ENCODE data around the gene ZXDC.

The ZXDC gene

DNA sequence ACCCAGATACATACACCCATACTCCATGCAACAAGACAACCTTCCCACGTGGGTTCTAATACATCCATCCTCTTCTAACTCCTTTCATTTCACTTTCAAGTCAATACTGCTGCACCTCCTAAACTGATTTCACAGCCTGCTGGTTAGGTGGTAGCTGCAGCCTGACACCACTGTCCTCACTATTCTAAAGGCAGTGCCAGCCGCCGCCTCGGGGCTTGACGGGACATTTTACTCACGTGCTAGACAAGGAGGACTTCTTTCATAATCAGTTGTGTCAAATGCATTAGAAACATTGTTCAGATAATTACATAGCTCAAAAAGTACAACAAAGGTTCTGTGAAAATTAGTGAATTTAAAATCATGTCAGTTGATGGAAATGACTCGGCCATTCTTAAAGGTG lies 35.6 kb upstream of the ZXDC start:
- DNase-seq, result no peak

DNA sequence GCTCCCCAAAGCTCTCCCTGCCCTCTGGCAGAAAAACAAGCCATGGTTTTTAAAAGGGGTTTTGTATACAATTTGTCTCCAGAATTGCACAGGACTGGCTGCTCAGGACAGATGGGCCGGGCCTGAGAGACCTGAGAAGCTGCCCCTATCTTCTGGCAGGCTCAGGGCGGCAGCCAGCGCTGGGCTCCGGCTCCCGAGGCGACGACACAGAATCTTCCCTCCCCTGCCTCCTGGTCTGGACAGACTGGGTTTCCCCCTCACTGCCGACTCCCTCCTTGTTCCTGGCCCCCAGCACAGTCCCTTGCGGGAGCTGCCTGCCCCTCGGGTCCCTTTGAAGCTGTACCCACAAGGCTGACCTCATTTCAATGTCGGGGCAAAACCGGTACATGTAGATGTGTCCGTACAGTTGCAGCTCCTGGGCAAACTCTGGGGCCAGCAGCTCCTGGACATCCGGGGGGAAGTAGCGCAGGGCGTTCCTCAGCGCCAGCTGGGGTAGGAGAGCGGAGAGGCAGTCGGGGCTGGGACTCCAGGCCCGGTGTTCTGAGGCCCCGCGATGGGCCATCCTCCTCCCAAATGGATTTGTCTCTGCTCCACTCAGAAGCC lies 34.7 kb upstream of the ZXDC start:
- no peak for DNase-seq

DNA sequence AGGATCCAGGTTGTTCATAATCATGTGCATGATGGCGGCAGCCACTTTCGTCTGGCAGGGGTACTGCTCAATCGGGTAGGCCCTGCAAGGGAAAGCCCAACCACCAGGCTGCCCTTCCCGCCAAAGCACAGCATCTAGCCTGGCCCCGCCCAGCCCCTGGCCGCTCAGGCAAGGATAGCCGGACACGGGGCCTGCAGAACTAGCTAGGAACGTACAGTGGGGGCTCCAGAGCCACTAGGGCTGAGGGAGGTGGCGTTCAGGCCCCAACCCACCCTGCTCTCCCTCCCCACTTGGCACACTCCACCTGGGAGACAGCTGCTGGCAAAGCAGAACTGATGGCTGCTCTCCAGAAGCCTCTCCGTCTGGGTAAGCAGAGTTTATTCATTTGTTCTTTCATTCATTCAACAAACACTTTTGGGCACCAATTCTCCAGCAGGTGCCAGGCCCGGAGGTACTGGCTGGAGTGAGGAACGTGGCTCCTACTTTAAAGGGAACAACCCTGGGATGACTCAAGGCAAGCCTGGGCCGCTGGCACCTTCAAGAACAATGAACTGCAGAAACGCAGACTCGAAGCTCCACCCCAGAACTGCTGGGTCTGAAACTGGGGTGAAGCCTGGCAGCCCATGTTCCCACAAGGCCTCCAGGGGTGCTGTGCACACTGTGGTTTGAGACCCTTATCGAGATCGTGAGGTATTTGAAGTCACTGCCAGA lies 34.1 kb upstream of the ZXDC start:
- DNase-seq, result no peak

DNA sequence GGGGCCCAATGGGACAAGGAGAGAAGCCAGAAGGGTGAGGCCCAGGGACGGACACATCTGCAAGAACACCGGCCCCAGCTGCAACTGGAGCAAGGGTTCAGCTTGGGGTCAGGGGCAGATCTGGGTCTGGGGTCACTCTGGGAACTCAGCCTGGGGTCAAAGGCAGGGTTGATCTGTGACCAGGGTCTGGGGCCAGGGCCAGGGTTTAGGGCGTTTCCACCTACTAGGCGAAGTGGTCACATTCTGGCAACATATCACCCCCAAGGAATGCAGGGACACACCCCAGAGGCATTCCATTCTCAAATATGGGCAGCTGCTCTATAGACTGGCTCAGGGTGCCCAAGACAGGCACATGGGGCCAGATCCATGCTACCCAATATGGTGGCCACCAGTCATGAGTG lies 32.9 kb upstream of the ZXDC start:
- DNase-seq, result no peak

DNA sequence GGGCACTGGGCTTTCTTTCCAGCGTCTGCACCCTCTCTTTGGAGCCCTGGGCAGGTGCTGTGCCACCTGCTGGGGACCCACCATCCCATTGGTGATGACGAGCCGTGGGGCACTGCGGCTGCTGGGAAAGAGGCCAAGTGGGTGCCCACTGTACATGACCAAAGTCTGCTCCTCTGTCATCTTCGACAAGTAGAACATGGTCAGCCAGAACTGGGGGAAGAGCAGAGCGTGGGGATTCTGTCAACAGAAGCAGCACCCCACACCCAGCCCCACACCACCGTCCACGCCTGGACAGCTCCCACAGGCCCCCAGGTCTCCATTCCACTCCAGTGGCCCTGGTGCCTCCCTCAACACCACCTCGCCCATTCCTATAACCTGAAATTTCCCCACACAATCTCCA lies 32.2 kb upstream of the ZXDC start:
- DNase-seq, result no peak

DNA sequence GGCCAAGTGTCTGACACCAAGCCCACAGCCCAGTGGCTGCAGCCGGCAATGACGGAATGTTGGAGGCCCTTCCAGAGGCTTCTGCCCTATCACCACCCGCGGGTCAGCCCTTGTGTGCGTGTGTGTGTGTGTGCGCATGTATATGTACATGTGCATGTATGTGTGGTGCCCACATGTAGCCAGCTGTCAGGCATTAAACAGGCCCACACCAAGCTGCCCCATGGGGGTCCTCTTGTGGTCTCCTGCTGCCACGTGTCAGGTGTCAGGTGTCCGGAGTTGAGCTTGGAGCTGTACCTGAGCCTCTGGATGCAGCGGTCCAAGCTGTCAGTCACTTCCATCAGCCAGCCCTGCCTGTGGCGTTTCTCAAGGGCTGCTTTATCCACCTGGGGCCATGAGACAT lies 28.0 kb upstream of the ZXDC start:
- no peak for DNase-seq

DNA sequence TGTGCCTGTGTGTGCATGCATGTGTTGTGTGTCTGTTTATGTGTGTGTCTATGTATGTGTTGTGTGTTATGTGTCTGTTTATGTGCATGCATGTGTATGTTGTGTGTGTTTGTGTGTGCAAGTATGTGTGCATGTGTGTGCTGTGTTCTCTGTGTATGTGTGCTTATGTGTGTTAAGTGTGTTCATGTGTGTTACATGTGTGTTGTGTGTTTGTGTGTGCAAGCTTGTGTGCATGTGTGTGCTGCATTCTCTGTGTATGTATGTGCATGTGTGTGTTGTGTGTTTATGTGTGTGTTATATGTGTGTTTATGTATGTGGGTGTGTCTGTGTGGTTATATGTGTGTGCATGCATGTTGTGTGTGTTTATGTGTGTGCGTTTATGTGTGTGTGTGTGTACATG lies 27.0 kb upstream of the ZXDC start:
- DNase-seq, result no peak

DNA sequence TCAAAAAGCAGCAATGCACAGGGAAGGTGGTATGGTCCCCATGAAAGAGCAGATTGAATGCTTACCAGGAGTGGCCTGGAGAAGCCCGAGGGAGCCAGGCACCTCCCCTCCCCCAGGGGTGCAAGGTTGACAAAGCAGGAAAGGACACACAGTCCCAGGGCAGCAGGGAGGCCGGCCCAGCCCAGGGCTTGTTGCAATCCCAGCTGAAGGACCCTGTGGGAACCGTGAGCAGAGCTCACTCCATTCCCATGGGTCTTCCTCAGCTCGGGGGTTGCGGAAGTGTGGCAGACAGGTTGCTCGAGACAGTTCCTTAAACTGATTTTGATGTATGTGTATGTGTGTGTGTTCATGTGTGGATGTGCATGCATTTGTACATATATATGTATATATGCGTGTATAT lies 26.0 kb upstream of the ZXDC start:
- DNase-seq, result no peak

DNA sequence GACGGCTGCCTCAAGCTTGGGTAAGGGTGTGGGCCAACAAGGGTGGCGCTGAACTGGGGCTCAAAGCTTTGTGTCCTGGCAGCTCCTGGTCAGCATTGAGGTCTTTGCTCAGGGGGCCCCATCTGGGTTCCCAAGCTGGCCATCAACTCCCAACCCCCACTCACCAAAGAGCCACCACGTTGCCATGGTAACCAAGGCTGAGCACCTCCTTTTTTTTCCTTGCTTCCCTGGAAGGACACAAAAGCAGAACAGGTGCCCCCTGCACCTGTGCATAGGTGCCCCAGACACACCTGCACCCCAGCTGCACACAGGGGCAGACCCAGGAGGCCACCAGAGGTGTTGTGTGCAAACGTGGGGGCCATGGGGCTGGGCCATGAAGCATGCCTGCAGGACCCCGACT lies 25.4 kb upstream of the ZXDC start:
- no peak for DNase-seq

DNA sequence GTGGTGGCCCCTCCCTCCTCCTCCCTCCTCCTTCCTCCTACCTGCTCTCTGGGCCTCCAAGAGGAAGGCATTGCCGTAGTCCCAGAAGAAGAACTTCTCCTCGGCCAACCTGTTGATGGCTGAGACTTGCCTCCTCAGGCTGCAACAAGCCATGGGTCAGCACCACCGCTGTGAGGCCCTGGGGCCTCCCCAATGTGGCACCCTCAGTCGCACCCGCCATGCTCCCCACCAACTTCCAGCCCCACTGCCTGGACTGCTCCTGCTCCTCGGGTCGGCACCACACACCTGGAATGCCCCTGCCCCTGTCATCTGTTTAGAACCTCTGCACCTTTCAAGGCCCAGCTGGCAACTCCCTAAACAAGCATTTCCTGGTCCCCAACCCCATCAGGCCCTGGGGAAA lies 24.3 kb upstream of the ZXDC start:
- DNase-seq, result no peak

DNA sequence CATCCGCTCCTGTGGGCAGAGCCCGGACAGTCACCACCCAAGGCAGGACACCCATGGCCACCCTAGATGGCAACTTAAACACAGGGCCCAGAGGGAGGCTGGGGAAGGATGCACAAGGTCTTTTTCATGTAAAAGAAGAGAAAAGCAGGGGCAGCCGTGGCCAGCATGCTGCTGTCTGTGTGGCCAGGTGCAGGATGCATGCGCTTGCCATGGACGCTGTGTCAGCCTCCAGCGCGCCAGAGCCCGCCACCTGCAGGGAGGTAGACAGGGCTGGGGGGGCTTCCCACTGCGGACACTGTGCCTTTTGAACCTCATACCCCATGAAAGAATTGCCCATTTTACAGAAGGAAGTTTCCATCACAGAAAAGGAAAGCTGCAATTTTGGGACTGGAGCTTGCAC lies 23.7 kb upstream of the ZXDC start:
- DNase-seq, result no peak

DNA sequence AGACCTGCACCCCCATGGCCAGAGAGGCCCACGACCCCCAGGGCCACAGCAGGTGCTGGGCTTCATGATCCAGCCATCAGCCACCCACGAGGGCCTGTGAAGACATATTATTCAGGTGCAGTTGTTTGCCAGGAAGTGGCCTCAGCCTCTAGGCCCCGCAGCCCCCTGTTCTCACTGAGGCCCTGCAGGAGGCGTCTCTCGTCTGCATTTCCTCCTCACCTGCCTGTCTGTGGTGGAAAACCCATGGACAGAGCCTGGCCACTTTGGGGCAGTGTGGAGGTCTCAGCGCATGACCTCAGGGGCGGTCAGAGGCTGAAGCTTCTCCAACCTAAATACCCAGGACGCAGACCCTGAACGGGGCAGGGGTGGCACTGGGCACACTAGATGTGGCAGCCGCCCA lies 23.2 kb upstream of the ZXDC start:
- DNase-seq, result no peak

DNA sequence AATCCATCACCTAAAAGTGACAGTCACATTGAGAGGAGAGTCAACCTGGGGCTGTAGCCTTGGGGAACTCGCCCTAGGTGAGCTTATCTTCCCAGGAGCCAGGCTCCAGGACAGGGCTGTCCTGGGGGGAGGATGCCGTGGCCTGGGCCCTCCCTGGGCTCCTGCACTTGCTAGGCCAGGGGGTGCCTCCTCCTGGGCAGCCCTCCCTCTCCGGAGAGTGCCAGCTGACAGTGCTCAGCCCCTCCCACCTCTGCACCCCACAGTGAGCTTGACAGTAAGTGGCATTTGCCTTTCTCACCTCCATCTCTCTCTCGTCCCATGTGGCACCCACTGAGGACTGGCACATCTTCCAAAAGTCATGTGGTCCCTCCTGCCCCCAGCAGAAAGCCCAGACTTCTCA lies 22.8 kb upstream of the ZXDC start:
- no peak for DNase-seq

DNA sequence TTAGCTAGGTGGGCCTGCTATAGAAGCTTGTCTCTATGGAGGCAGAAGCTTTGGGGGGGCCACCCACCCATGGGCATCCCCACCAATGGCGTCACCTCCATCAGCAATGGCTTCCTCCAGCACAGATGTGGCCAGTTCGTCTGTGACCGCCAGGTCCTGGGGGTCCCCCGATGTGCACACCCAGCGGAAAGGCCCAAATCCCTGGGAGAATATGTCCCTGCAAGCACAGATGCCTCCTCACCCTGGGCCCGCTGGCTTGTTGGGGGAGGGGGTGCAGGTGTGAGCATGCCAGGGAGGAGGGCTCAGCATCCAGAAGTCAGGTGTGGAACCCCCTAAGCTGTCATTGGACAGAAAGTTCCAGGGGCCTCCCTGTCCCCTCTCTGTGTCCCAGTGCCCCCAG lies 22.3 kb upstream of the ZXDC start:
- no peak for DNase-seq

DNA sequence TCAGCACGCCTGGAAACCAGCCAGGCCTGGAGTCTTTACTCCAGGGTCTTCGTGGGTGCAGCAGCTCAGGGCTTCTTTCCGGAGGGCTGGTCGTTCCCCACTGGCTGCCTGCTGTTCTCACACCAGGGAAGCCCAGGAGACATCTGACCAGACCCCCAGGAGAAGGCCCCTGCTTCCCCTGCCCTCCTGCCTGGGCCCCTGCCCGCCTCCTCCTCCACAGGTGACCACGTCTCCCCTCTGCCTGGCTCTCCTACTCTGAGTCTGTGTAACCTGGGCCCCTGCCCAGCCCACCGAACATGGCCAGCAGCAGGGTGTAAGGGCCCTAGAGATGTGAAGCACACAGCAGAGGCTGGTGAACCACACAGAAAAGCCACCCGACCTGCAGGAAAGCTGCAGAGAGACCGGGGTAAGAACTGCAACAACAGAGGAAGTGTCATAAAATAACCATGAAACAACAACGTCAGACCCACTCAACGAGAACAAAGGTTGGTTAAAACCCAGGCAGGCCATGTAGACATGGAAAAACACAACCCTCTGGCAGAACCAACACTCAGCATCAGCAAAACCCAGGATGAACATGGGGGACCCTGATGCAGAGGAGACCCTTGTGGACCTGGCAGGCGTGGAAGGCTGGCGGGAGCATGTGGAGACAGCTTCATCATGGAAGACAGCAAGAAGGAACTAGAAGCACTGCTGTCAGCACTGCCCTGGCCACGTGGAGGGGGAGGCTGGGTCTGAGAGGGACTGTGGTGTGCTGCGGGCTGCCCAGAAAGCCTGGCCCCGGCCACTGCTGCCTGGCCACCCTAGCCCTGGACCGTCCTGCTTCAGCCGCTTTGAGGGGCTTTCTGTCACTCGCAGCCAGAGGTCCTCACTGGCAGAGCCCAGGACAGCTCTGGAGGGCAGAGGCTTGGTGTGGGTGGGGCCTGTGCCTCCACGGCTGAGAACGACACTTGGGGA lies 21.5 kb upstream of the ZXDC start:
- no peak for DNase-seq

DNA sequence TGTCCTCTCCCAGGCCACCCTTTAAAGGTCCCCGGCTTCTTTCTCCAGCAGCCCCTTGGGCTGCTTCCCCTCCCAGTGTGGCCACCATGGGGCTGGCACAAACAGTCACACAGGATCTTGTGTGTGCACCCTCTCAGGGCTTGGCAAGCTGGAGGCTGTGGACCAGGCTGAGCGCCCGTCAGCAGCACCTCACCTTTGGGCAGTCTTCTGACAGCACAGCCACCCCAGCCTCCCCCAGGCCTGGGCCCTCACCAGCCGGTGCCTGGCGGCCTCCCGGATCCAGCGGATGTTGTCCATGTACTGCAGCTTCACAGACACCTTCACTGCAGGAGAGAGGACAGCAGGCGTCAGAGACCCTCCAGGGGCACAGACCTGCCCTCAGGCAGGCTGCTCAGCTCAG lies 20.1 kb upstream of the ZXDC start:
- no peak for DNase-seq

DNA sequence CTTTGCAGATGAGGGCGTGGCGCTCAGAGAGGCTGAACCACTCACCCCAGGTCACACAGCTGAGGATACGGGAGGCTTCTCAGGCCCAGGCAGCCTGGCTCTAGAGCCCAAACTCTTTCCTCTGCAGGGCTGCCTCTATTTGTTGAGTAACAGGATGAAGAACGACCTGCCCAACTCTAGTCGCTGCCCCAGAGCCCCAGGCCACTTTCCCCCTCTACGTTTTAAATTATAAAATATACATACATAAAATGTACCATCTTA lies 19.2 kb upstream of the ZXDC start:
- DNase-seq, result no peak

DNA sequence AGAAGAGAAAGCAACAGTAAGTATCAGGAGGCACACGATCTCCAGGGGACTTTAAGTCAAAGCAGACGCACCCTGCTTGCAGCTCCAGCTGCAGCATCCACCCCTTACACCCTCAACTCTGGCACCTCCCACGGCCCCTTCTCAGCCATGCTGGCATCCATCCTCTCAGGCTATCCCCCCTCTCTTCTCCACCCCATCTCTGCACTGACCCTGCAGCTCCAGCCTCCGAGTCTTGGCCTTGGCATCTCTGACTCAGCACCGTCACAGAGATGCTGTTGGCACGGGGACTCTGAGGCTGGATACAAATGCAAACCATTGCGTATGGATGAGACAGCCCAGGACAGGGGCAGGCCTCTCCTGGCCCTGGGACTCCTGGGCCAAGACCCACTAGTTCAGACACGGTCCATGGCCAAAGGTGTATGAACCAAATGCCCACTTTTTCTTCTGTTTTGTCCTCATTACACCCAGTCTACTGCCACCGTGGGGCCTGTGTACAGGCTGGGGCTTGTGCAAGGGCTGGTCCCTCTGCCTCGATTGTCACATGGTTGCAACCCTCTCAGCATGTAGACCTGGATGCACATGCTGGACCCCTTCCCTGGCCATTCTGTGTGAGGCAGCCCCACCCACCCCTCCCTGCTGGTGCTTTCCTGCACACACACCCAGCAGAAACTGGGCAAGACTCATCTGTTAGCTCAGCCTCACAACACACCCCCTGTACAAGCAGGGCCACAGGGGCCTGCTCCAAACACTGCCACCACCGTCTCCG lies 18.7 kb upstream of the ZXDC start:
- no peak for DNase-seq

DNA sequence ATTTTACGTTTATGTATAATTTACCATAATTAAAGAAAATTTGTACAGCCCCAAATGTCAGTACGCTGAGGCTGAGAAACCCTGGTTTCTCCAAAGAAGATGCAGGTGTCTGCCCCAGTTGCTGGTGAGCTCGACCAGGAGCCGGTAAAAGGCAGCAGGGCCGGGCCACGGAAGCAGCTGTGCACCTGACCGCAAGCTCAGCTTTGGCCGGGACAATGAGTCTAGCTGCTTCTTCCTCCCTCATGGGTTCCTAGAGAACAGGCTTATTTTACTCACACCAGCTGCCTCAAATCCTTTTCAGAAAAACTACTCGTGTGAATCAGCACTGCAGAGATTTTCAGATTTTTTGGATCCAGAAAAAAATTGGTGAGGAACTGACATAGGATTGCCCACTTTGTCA lies 18.0 kb upstream of the ZXDC start:
- no peak for DNase-seq

DNA sequence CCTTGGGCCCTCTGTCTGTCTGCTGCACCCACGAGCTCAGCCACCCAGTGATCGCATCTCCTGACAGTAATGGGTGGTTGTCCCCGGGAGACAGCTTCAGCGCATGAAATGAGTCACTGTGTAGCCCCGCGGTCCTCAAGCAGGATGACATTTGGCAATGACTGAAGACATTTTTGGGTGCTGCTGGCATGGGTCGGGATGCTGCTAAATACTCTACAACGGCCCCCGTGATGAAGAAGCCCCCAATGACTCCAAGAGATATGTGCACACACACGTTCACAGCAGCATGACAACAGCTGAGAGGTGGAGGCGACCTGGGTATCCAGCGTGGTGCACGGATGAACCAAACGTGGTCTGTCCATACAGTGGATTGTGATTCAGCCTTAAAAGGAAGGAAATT lies 17.4 kb upstream of the ZXDC start:
- DNase-seq, result no peak

DNA sequence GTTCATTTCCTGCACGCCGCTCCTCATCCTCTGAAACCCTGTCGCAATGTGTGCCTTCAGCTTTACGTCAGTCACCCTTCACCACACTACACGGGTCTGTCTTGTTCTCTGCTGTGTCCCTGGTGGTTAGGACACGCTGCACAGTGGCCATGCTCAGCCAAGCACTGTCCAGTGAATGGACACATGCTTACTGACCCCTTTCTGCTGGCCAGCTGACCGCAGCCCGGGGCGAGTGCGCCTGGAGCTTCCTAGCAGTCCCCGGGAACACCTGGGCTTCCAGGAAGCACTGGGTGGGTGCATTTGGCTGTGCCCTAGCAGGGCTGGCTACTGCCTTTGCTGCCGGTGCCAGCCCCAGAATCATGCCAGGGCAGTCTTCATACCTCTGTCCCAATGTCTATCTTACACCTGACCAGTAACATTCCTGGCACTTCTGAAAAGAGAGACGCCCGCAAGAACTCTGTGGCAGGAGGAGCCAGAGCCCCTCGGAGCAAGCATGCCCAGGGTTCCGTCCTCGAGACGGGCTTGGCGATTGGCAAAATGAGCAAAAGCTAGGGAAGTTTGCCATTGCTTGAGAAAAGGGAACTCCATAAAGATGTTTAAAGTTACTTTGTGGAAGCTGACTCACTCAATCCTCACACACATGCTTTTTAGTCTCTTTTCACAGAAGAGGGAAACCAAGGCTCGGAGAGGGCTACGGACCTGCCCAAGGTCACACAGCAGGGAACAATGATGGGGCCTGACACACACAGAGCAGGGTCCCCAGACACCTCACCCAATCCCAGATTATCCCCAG lies 15.7 kb upstream of the ZXDC start:
- no peak for DNase-seq

DNA sequence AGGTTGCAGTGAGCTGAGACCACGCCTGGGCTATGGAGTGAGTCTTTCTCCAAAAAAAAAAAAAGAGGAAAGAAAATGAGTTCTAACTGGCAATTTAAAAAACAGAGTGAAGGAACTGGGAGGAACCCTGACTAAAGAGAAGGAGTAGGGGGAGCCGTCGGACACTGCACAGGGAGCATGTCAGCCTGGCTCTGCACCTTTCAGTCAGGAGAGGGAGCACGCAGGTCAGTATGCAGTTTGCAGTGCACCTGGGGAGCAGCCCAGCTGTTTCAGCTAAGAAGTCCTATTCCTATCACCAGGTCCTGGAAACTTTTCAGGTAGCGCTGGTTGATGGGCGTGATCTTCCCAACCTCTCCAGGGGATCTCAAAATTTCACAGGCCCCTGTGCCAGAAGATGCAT lies 14.9 kb upstream of the ZXDC start:
- no peak for DNase-seq
